GM04503 (cell line): ENCODE measurements around the gene TEKT5.

Experiments
- DNase-seq: peaks from one replicate; pipeline ENCODE4 v3.0.0-alpha.2; 2012; ENCODE audit warnings: low read depth

TEKT5 gene

GRCh38 chr16:10609402-10609774, 85.3 kb downstream of the TEKT5 start:
- peak; percentile 51 for DNase-seq

DNA sequence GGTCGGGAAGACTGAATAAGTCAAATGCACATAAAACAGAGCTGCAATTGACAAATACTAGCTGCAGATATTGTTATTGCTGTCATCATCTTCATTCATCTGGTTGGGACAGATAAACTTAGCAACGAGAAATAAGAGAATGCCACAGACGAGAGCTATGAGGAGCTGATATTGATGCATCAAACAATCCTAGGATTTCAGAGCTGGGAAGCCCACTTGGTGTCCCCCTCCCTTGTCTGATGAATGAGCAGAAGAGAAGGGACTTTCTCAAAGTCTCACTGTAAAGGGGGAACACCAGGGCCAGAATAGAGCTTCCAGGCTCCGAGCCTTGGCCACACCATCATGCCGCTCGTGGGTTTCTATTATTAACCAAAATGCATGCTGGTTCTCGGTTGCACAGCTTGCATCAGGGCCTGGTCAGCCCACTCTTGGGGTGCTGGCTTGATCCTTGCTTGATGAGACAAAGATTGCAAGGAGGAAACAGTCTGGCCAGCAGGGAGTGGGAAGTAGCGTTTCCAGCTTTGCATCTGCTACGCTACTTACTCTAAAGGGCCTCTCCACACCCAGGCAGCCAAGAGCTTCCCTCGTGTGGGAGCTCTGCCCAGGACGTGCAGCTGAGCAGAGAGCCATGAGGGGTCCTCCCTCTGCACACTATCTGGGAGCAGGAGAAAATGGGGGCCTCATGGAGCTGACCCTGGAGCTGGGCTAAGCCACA, 85.9 kb downstream of the TEKT5 start:
- DNase-seq: no peak

- no peak for DNase-seq
These were observed 87.6 kb downstream of the TEKT5 start for GRCh38 chr16:10607157-10607556.

DNA sequence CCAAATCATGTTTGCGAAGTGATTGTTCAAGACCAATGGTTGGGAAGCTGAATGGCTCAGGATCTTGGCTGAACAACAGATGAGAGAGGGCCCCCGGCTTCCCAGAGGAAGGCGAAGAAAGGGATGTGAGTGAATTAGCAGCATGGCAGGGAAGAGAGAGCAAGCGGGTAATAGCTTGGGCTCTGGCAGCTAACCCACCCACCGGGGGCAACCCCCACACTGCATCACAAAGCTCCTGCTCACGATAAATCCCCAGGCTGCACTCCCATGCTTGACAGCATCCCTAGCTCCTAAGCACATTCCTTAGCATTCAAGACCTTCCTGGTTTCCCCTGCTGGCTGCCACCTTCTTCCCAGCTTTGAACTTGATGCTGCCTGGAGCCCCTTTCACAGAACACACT, 88.1 kb downstream of the TEKT5 start:
- DNase-seq: no peak

GRCh38 chr16:10605636-10606035, 89.1 kb downstream of the TEKT5 start:
- DNase-seq: no peak

- no peak for DNase-seq
These were observed 93.0 kb downstream of the TEKT5 start for GRCh38 chr16:10601444-10602408.

GRCh38 chr16:10600782-10601443, 93.8 kb downstream of the TEKT5 start:
- DNase-seq: no peak

DNA sequence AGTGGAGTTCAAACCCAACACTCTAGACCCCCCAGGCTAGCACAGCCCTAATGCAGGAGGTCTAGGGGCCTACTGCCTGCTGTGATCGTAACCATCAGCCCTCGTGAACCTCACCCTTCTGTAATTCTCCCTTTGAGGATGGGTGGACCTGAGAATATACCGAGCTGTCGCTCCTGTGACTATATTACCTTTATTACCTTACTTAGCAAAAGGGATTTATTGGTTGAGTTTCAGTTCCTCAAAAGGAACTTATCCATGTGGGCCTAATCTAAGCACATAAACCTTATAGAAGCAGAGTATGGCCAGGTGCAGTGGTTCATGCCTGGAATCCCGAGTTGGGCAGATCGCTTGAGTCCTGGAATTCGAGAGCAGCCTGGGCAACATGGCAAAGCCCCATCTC, 95.1 kb downstream of the TEKT5 start:
- no peak for DNase-seq

DNA sequence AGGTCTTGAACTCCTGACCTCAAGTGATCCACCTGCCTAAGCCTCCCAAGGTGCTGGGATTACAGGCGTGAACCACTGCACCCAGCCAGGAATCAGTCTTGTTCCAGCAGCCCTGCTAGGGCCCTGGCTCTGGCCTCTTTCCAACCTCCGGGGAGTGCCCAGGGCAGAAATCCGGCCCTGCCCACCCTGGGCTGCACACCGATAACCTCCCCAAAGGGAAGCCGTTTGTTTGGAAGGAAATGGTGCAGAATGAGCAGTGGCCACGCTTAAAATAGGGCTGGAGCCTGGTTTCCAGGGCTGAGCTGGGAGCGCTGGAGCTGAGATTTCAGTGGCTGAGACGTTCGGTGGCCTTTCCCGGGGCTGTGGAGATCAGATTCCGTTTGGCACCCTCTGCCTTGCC, 96.6 kb downstream of the TEKT5 start:
- no peak for DNase-seq

DNA sequence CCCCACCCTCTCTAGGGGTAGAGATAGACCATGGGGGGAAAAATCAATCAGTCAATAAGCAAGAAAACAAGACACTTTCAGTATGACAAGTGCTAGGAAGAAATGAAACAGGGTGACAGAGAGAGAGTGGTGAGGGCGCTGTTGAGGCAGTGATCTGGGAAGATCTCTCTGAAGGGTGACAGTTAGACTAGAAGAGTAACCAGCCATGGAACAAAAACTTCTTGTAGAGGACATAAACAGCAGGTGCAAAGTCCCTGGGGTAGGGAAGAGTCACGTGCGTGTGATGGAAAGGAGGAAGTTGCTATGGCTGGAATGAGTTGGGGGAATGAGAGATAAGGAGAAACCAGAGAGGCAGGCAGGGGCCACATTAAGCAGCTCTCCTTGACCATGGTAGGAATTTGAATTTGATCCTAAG, 97.5 kb downstream of the TEKT5 start:
- no peak for DNase-seq

DNA sequence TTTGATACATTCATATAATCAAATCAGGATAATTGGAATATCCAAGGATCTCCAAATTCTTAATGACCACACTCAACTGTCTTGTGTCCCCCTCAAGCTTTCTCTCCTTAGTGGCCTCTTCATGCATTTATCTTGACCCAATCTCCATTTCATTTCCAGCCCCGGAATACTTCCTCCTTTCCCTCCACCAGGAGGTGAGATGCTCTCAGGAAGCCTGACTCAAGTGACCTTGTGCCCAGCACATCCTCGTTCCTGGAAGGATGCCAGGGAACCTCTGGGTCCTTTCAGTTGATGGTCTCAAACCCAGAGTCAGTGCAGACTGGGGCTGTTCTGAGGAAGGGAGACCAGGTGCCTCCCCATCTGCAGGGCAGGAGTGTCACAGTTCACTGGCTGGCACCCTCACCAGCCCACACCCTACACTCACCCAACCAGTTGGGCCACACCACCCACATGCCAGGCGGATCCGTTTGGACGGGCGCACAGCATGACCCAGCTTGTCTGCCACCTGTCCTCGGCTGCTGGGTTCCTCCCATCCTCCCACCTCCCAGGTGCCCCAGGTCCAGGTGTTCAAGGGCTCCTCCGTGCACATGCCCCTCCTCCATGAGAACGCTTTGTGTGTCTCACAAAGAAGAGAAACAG, 100.3 kb downstream of the TEKT5 start:
- no peak for DNase-seq

GRCh38 chr16:10592611-10593010, 102.1 kb downstream of the TEKT5 start:
- DNase-seq: no peak

DNA sequence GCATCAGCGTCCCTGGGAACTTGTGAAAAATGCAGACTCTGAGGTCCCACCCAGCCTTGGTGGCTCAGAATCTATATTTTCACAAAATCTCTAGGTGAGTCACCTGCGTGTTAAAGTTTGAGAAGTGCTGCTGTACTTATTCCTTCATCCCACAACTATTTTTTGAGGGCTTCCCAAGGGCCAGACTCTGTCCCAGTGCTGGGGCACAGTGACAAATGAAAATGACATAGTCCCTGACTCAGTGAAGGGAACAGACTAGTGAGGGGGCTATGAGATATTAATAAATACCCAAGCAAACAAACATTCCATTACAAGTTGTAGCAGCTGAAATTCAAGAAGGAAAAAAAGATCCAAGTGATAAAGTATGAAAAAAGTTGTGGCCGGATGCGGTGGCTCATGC, 104.4 kb downstream of the TEKT5 start:
- no peak for DNase-seq

DNA sequence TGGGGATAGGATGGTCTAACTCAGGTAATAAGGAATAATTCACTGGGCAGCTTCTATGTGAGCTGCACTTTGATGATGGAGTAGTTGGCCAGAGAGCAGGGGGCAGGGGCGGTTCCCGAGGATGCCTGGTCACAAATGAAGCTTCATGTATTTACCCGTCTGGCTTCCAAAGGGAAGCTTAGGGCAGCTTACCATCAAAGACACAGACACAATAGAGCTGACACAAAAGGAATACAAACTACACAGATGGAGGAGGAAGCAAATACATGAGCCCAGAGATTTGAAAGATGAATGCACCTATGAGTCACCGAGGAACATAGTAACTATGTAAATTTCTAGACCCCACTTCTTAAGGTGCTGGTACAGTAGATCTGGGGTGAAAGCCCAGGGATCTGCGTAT, 105.6 kb downstream of the TEKT5 start:
- DNase-seq: no peak

- DNase-seq: no peak
These were observed 107.1 kb downstream of the TEKT5 start for GRCh38 chr16:10587622-10588021.

DNA sequence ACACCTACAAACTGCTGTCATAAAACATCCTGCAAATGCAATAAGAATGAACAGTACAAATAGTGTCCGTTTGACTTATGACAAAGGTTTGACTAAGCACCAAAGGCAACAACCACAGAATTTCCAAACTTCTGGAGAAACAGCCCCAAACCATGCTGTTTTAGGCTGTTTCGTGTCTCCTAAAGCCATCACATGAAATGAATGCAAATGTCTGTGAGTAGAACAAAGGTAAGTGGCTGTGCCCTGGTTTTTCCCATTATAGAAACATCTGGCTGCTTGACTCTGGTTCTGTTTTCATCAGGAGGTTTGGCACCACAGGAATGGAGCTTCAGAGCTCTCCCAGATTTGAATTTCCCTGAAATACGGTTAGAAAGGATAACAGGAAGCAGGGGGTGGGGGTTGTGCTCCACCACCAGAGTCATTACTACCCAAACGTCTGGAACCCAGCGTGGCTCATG, 109.7 kb downstream of the TEKT5 start:
- peak; percentile 63 for DNase-seq

DNA sequence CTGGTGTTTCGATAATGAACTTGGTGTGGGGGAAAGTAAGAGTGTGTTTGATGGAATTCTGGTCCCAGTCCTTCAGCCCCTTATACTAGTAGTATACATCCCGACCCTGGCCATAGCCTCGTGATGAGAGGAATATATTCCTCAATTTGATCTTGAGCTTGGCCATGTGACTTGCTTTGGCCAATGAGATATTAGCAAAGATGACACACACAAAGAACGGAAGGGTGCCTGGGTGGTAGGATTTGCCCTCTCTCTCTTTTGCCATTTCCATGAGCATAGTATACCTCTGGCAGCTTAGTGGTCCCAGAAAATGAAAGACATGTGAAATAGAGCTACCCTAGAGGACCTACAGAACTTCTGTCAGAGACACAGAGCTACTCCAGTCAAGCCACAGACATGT, 111.5 kb downstream of the TEKT5 start:
- DNase-seq: no peak

DNA sequence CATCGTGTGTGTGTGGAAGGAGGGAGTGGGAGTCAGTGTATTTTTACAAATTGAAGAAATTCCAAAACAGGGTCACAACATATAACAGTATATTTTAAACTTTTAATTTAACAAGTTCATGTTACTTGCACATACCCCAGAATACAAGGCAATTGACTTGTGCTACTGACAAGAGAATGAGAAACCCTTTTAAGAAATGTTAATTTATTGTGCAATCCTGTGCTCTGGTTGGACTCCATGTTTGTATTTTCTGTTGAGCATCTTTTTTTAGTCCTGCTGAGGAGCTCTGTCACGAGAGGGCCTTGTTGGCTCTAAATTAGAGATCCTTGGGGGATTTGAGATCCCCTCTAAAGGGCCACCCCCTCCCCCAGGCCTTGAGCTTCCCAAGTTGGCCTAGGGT, 113.2 kb downstream of the TEKT5 start:
- DNase-seq: no peak

DNA sequence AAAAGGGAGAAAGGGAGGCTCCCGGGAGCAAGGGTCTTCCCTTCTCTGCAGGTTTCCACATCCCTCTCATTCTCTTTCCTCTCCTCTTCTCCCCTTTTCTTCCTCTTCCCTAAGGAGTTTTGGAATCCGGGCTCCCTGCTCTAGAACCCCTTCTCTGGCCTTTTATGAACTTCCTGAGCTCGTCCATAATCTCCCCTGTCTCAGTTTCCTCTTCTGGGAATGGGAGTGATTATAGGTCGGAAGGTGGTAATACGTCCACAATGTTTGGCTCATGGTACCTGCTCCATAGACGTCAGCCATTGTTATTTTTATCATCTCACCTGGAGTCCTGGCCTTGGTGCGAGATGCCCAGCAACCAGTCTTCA, 113.9 kb downstream of the TEKT5 start:
- no peak for DNase-seq

DNA sequence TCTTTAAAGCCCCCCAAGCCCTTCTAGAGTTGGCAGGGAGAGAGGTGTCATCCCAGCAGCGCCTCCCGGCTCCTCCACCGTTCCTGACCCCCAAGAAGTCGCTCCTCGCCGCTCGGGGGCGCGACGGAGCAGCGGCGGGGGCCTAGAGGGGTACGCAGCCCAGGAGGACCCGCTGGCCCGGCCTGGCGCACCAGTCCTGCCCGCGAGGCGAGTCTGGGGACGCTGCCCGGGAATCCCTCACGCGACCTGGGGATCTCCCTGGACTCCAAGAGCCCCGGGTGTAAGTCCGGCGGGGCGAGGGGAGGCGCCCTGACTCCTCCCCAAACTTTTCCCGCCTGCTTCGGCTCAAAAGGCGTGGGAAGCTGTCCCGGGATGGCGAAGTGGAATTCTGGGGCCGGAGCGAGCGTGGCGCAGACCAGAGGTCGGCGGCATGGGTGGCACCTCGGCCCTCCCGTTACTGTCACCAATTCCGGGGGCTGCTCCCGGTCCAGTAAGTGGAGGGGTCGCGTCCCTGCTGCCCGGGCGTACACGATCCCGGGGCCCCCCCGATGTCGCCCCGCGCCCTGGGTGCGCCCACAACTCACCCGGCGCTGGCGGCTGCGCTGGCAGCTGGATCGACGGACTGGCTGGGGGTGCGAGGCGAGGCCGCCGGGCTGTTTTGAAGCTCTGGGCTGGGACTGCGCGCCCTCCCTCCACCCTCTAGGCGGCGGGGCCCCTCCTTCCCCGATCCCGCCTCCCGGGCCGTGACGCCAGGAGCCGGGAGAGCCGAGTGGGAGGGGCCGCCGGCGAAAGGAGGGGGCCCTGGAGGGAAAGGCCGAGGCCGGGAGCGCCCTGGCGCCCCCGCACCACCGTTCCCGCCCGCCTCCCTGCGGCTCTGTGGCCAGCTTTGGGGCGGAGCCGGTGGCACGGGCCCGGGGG, 114.5 kb downstream of the TEKT5 start, which contains the start of gene EMP2:
Gene EMP2, minus strand, starts transcription at position 634 of the 918 bp plus-strand sequence. CDS start 32,981 bp downstream, outside the sequence.
- no peak for DNase-seq

- DNase-seq: no peak
These were observed 115.2 kb downstream of the TEKT5 start for GRCh38 chr16:10579575-10579964.
